WI38 (cell line): Measurements from ENCODE around the gene ADGRV1.

Experiments
- H3K4me3 ChIP-seq: 2 replicates; pipeline ENCODE4 v1.5.1; 2011; ENCODE audit warnings: low read depth, mild to moderate bottlenecking, control low read depth, low read length
- TF ChIP-seq, protein P1 (sequence below): IDR thresholded peaks from 2 replicates; pipeline ENCODE4 v1.5.1; 2012; ENCODE audit warnings: low read depth, mild to moderate bottlenecking, control low read depth, low read length

Gene ADGRV1

DNA sequence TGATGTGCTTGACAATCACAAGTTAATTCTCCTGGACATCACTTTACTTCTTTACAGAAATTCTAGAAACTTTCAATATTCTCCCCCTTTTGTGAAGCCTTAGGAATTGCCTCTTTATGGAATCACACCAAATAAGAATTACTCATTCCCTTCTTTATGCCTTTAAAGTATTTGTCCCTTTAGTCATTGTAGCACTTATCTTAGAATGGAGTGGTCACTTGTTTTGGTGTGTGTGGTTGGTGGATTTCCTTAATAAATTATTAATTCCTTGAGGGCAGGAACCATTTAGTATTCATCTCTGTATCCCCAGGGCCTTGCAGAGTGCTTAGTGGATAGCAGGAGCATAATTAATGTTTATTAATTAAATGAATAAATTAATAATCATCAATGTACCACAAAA, 517.5 kb downstream of the ADGRV1 start:
- no peak overlapping the region for H3K4me3 ChIP-seq
- TF ChIP-seq, protein P1, sequence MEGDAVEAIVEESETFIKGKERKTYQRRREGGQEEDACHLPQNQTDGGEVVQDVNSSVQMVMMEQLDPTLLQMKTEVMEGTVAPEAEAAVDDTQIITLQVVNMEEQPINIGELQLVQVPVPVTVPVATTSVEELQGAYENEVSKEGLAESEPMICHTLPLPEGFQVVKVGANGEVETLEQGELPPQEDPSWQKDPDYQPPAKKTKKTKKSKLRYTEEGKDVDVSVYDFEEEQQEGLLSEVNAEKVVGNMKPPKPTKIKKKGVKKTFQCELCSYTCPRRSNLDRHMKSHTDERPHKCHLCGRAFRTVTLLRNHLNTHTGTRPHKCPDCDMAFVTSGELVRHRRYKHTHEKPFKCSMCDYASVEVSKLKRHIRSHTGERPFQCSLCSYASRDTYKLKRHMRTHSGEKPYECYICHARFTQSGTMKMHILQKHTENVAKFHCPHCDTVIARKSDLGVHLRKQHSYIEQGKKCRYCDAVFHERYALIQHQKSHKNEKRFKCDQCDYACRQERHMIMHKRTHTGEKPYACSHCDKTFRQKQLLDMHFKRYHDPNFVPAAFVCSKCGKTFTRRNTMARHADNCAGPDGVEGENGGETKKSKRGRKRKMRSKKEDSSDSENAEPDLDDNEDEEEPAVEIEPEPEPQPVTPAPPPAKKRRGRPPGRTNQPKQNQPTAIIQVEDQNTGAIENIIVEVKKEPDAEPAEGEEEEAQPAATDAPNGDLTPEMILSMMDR, result no peak

DNA sequence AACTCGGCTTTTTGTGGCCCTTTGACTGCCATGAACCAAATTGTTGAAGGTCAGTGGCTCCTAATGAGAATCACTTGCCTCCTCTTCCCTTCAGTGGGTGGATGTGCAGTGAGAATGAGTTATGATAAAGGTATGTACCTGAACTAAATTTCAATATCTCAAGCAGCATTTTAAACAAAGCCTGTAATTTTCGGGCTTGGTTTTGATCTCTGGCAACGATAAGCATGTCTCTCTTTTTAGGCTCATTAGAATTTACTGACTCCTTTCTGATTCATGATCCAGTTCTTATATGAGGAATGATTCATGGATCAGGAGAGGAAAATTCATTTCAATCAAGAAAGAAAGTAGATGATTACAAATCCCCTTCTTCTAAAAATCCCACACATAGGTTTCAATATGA, 519.0 kb downstream of the ADGRV1 start:
- TF ChIP-seq, protein P1, result no peak
- no peak overlapping the region for H3K4me3 ChIP-seq

GRCh38 chr5:91079037-91079436, 520.4 kb downstream of the ADGRV1 start:
- H3K4me3 ChIP-seq, result no peak overlapping the region
- TF ChIP-seq, protein P1, result no peak

GRCh38 chr5:91089758-91090157, 531.2 kb downstream of the ADGRV1 start:
- no peak overlapping the region for H3K4me3 ChIP-seq

GRCh38 chr5:91090995-91091394, 532.4 kb downstream of the ADGRV1 start:
- TF ChIP-seq, protein P1, result no peak
- H3K4me3 ChIP-seq, result no peak overlapping the region

More at GRCh38 chr5:91089758-91090157, 531.2 kb downstream of the ADGRV1 start:
- TF ChIP-seq, protein P1, result no peak

DNA sequence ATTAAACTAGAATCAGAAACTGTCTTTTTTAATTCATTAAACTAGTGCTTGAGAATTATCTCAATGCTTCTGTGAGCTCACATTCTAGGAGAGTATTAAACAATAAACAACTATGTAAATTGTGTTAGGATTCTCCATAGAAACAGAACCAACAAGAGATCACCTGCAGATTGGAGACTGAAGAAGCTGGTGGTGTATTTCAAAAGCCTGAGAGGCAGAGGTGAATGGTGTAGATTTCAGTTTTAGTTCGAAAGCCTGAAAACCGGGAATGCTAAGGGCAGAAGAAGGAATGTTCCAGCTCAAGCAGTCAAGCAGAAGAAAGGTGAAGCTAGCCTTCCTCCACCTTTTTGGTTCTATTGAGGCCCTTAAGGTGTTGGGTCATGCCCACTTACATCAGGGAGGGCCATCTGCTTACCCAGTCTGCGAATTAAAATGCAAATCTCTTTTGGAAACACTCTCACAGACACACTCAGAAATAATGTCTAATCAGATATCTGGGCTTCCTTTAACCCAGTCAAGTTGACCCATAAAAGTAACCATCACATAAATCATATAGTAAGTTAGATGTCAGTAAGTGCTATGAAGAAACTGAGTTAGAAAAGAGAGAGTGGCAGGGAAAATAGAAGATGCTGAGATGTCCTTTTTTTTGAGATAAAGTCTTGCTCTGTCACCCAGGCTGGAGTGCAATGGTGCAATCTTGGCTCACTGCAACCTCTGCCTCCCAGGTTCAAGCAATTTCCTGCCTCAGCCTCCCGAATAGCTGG, 533.1 kb downstream of the ADGRV1 start:
- TF ChIP-seq, protein P1, result no peak
- no peak overlapping the region for H3K4me3 ChIP-seq
